HL-60 (cell line): ENCODE measurements around the gene CMIP.

Experiments used
- DNase-seq, 2 experiments: peaks; one replicate each; pipeline ENCODE4 v3.0.0-alpha.2; 2010 to 2020; ENCODE audit warnings: low read depth in 1 of 2, low spot score in 1 of 2
- H3K27ac ChIP-seq: fragments of 250-450 bp; sonication (Bioruptor Pico); replicated peaks from 2 replicates; pipeline ENCODE4 v1.5.1; 2020; ENCODE audit warnings: mild to moderate bottlenecking, moderate library complexity
- H3K27me3 ChIP-seq: fragments of 250-450 bp; sonication (Bioruptor Pico); 2 replicates; pipeline ENCODE4 v1.5.1; 2021; ENCODE audit warnings: mild to moderate bottlenecking, moderate library complexity; ENCODE audit not compliant: insufficient read depth, poor library complexity, severe bottlenecking
- H3K4me3 ChIP-seq: replicated peaks from 2 replicates; pipeline ENCODE4 v1.5.1; 2011; ENCODE audit warnings: mild to moderate bottlenecking, control low read depth, low read length; ENCODE audit not compliant: insufficient read depth
- CTCF ChIP-seq: IDR thresholded peaks from one replicate; pipeline ENCODE4 v1.5.1; 2011; ENCODE audit warnings: low read length, control low read depth, inconsistent platforms; ENCODE audit not compliant: insufficient read depth
- GABPA ChIP-seq: IDR thresholded peaks from 2 replicates; pipeline ENCODE4 v1.6.1; 2012; ENCODE audit warnings: low read depth
- POLR2AphosphoS5 ChIP-seq: IDR thresholded peaks from 2 replicates; pipeline ENCODE4 v1.6.1; 2012; ENCODE audit warnings: low read depth
- REST ChIP-seq: IDR thresholded peaks from 2 replicates; pipeline ENCODE4 v1.6.1; 2012; ENCODE audit warnings: low read depth; ENCODE audit not compliant: insufficient replicate concordance
- SPI1 ChIP-seq: IDR thresholded peaks from 2 replicates; pipeline ENCODE4 v1.6.1; 2012; ENCODE audit warnings: low read depth, mild to moderate bottlenecking, borderline replicate concordance

Gene CMIP

GRCh38 chr16:81513204-81514040 is 68.8 kb downstream of the CMIP start:
- H3K4me3 ChIP-seq: no peak overlapping the region
- H3K27me3 ChIP-seq: no peaks in the 10 kb centered on the region
- no peak for TF ChIP-seq GABPA
- TF ChIP-seq SPI1: no peak
- no peak for TF ChIP-seq REST
- TF ChIP-seq CTCF: no peak
- no peak for TF ChIP-seq POLR2AphosphoS5
- no peak overlapping the region for H3K27ac ChIP-seq
- no peak for DNase-seq

GRCh38 chr16:81514041-81514559 is 69.5 kb downstream of the CMIP start:
- no peak for TF ChIP-seq POLR2AphosphoS5
- peak in 1 of 2 experiments; percentile 40 for DNase-seq
- H3K27ac ChIP-seq: no peak overlapping the region
- H3K4me3 ChIP-seq: no peak overlapping the region
- no peaks in the 10 kb centered on the region for H3K27me3 ChIP-seq

GRCh38 chr16:81514568-81515258 is 70.1 kb downstream of the CMIP start:
- H3K27ac ChIP-seq: no peak overlapping the region
- DNase-seq: no peak
- no peaks in the 10 kb centered on the region for H3K27me3 ChIP-seq
- no peak for TF ChIP-seq POLR2AphosphoS5
- TF ChIP-seq REST: no peak
- no peak for TF ChIP-seq GABPA
- TF ChIP-seq SPI1: no peak
- no peak for TF ChIP-seq CTCF
- no peak overlapping the region for H3K4me3 ChIP-seq

- no peak overlapping the region for H3K4me3 ChIP-seq
- H3K27me3 ChIP-seq: no peaks in the 10 kb centered on the region
- no peak for DNase-seq
- TF ChIP-seq CTCF (no peak), REST (no peak), POLR2AphosphoS5 (no peak), SPI1 (no peak), GABPA (no peak)
- no peak overlapping the region for H3K27ac ChIP-seq
Observed at GRCh38 chr16:81515281-81515680, 70.7 kb downstream of the CMIP start.
